Testis (tissue), 2 donors: ENCODE results near the gene DTHD1.

ENCODE experiments used
- CTCF ChIP-seq, 3 experiments: fragments of 450-650 bp in 2 of 3; fragments of 200-600 bp in 1 of 3; sonication (generic) in 1 of 3; IDR thresholded peaks; one replicate each; pipeline ENCODE4 v1.5.1; 2016 to 2019; ENCODE audit warnings: antibody characterized with exemption in 3 of 3, mild to moderate bottlenecking in 2 of 3, moderate library complexity in 1 of 3
- POLR2A ChIP-seq: fragments of 450-650 bp; IDR thresholded peaks from one replicate; pipeline ENCODE4 v1.6.1; 2017; ENCODE audit warnings: antibody characterized with exemption, mild to moderate bottlenecking, moderate library complexity

GRCh38 chr4:36332023-36332781 is 50.8 kb downstream of the DTHD1 start:
- TF ChIP-seq CTCF (IDR thresholded peaks at IDR 0.05) (no peak), POLR2A (no peak)
